GM11168 (cell line): ENCODE measurements around the gene MYBBP1A.

ENCODE experiments used
- in situ Hi-C: fragments of 300-500 bp; cut with MboI; formaldehyde crosslinking; loops from one replicate; pipeline ENCODE4 v1.12.0; 2022; ENCODE audit warnings: low sequenced_read_pairs; ENCODE audit not compliant: unreplicated experiment

The MYBBP1A gene

DNA sequence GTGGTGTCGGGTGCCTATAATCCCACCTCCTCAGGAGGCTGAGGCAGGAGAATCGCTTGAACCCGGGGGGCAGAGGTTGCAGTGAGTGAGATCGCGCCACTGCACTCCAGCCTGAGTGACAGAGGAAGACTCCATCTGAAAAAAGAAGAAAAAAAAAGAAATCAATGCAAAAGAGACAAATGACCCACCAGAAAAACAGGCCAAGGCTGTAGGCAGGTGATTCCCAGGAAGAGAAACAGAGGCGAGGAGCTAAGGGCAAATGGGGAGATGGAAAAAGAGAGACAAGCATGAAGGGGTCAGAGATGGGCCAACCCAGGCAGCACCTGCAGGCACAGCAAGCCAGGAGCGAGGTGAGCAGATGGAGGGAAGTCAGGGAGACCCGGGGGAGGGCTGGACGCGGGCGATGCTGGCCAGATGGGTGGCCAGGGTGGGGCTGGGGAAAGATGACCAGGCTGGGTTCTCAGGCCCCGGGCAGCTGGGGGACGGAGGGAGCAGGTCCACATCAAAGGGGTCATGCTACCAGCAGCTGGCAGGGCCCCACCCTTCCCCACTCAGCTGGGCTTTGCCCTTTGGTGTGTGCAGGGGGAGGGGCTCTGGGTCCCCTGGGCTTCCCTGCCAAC lies 25.5 kb downstream of the MYBBP1A start:
- in situ Hi-C loops: no loop called here

DNA sequence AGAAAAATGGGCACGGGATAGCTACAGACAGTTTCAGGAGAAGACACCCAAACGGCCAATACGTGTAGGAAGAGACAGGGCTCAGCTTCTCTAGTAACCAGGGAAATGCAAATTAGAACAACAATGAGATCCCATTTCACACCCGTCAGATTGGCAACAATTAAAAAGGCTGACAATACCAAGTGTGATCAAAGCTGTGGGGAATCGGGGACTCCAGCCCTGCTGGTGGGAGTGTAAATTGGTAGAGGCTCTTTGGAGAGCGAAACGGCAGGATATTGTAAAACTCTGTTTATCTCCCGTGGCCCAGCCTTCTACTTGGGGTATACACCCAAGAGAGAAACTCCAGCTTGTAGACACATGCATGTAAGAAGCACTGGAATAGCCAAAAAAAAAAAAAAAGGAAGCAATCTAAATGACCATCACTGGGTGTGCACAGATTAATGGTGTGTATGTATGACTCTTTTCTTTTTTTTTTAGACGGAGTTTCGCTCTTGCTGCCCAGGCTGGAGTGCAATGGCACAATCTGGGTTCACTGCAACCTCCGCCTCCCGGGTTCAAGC lies 27.5 kb downstream of the MYBBP1A start:
- in situ Hi-C loops: no loop called here

DNA sequence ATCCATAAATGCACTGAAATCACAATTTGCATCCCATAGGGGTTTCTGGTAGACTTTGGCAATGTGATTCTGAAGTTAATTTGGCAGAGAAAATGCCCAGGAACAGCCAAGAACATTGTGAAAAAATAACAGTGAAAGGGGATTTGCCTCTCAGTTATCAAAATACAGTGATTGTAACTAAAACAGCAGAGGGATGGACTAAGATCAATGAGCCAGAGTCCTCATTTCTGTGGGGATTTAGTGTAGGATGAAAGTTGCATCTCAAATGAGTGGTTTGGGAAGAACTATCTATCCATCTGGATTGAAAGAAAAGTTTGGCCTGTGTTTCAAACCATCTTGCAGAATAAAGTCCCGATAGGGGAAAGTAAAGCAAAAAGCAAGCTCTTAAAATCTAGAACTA lies 28.1 kb downstream of the MYBBP1A start:
- in situ Hi-C loops: no loop called here

DNA sequence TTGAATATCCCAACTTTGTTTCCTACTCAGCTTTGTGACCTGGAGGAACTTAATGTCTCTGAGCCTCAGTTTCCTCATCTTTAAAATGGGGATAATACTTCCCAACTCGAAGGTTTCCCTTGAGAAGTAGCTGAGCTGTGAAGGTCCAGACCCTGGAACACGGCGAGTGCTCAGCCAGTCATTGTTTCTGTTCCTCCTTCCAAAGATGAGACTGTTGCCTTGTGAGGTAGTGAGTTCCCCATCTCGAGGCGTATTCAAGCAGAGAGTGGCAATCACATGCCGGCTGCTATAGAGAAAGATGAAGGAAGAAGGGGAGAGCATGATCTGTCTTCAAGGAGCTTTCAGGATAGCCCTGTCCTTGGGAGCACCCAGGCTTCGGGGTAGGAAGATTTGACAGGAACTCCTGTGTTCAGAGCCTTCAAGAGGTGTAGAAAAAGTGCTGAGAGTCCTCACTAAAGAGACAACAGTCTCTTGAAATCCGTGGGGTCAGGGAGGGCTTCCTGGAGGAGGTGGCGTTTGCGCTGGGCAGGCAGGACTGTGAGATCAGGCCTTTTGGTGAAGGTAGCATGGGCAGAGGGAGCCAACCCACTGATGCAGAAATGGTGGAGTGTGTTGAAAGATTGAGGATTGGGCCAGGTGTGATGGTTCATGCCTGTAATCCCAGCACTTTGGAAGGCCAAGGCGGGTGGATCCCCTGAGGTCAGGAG lies 29.3 kb downstream of the MYBBP1A start:
- in situ Hi-C loops: no loop called here

DNA sequence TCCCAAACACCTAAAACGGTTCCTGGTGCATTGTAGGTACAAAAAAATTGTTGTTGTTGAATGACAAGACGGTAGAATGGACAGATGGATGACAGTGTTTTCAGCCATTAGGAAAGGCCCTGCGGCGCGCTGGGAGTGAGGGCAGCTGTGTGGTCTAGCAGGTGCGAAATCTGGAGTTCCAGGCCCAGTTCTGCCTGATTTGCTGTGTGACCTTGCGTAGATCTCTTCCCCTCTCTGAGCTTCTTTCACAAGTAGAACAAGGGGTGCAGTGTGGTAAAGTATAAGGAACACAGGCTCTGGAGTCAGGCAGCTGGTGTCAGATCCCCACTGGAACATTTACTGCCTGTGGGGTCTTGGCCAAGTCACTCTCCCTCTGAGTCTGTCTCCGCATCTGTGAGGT lies 31.2 kb downstream of the MYBBP1A start:
- in situ Hi-C loops: no loop called here

DNA sequence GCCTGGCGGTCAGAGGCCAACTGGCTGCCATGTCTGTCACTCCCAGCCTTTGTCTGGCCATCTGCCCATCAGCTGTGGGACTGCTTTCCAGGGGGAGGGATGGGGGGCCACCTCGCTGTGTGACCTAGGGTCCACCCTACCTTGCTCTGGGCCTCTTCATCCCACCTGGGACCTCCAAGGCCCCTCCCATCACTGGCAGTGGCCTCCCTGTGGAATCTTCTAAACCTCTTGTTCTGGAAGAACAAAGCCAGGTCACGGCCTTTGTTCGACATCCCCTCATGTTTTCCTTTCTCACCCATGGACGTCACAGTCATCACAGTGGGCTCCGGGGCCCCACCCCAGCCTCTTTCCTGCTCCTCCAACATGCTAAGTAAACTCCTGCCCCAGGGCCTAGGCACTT lies 32.5 kb downstream of the MYBBP1A start:
- in situ Hi-C loops: no loop called here

DNA sequence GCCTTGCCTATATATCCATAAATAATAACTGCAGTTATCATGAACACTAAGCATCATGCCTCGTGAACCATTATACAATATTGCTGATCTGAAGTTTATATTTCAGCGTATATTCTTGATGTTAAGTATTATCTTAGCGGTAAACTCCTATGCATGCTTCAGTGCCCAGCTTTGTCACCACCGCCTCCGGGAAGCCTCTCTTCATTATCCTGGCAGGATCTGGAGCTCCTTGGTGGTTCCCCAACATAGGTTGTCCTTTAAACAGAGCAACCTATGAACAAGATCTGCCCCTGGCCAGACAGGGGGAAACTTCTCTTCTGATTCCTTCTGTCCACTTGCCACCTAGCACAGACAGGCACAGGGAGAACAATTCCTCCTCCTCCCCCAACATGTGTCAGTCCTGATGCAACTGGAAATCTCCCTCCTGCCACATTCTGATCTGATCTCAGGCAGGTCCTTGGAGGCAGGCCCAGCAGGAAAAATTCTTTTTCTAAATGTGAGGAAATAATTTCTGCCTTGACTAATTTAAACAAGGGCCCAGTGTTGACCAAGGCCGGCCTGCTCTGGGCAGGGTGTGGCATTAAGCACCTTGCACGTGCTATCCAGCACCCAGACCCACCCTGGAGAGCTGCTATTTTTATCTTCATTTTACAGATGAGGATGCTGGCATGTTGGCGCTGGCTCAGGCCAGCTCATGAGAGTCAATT lies 34.1 kb downstream of the MYBBP1A start:
- in situ Hi-C loops: no loop called here

DNA sequence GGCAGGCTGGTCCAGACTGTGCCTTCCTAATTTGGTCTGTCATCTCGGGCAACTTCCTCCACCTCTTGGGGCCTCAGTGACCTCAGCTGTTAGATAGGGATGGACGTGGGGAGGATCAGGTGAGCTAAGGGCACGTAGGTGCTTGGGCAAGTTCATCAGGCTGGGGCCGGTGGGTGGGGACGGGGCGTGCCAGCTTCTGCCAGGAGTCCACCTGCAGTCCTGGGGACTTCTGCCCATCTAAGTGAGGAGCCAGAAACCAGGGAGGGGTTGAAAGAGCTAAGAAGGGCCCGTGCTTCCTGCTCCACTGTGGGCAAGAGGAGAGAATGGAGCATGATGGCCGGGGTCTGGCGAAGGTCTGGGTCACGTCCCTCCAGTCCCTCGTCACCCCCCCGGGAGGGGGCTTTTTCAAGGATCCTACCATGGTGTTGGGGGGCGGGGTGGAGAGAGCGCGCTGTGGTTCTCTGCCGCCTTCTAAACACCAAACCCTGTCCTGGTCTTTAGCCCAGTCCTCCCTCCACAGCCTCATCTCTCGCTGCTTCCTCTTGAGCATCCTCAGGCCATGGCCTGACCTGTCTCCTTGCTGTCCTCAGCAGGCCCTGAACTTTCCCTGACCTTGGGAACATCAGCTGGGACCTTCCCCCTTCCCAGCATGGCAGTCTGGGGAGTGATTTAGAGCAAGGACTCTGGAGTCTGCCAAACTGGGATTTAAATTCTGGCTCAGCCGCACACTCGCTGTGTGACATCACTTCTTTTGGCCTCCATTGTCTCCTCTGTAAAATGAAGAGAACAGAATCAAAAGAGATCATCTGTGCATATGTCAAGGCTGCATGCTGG lies 34.9 kb downstream of the MYBBP1A start:
- in situ Hi-C loops: no loop called here

DNA sequence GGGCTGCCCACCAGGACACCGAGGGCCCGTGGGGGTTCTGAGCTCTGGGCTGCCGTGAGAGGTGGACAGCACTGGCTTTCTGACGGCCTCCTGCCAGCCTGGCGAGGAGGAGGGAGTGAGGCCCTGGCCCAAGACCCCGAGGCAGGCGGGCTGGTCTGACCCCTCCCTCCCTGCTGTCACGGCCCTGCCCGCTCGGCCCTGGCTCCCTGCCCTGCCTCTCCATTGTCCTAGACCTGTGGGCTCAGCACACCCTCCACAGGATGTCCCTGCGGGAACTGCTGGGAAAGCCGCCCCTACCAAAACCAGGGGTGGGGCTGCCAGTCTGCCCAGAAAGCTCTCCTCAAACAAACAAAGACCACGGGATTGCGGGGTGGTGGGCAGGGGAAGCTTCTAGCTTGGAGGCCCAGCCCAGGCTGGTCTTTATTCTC lies 35.8 kb downstream of the MYBBP1A start:
- in situ Hi-C loops: no loop called here

DNA sequence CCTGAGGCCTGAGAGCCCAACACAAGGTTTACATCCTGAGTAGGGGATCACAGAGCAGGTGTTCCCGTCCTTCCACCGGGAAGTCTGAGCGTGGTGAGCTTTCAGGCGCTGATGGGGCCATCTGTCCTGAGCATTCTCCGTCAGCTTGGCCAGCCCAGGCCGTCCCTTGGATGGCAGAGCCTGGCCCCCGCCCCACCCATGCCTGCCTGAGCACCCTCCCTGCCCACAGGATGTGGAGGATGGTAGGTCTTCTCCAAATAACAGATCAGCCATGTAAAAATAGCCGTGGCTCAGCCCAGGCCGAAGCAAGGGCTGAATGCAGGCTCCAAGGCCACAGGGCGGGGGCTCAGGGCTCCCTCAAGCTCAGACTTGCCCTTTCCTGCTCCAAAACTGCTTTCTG lies 36.3 kb downstream of the MYBBP1A start:
- in situ Hi-C loops: no loop called here

DNA sequence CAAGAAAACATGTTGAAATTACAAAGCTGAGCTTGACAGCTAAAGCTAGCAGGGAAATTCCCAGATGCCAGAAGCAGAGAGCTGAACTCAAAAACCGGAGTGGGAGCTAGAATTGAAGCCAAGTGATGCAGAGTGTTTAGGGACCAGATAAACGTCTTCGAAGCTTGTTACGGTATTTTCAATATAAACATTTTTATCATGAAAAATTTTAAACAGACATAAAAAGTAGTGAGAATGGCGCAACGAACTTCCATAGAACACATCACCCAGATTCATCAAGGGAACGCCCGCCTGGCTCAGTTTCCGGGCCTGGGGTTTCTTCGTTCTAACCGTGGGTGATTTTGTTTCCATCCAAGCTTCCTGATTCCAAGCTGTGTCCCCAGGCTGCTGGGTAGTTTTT lies 38.4 kb downstream of the MYBBP1A start:
- in situ Hi-C loops: no loop called here

DNA sequence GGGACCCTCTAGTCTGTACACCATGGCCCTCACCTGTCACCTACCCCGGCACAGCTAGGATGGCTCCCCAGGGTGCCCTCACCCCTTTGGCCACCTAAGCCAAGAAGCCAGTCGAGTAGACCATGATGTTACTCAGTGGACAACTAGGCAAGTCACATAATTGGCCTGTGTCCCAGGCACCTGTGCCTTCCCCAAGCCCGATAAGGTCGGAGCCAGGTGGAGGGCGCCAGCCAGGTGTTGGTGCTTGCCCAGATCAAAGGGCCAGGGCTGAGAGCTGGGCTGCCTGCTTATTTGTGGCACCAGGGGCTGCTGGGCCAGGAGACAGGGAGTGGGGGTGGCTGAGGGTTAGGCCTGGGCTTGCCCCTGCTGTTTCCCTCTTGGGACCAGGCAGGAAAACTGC lies 39.7 kb downstream of the MYBBP1A start:
- in situ Hi-C loops: no loop called here

DNA sequence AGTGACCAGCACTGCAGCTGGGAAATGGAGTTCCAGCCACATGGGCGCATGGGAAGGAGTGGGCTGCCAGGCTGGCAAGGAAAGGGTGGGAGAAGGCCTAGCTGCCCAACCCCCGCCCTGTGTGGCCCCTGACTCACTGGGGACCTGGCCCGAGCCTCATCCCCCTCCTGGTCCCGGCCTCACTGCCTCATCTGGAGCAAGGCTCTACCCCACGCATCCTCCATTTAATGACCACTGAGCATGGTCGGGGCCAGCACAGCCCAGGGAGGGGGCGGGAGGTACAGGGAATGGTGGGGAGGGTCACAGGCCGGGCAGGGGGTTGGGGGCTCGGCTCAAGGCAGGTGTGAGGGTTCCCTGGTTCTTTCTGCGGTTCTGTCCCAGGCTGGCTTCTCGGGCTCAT lies 40.4 kb downstream of the MYBBP1A start:
- in situ Hi-C loops: no loop called here

DNA sequence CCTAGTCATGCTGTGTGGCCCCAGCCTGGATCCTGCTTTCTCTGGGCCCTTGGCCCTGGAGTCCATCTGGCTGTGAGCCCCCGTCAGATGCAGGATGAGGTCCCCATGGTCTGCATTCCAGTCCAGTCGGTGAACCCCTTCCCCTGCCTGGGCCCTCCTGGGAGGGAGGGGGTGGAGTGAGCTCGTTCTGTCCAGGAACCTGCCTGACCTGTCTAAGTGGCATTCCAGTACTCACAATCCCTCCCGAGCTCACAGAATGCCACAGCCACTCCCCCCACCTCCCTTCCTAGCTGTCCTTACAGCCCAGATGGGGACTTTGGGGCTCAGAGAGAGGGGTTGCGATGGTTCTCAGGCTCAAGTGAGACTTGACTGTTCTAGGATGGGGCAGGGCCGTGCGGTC lies 41.0 kb downstream of the MYBBP1A start:
- in situ Hi-C loops: no loop called here

DNA sequence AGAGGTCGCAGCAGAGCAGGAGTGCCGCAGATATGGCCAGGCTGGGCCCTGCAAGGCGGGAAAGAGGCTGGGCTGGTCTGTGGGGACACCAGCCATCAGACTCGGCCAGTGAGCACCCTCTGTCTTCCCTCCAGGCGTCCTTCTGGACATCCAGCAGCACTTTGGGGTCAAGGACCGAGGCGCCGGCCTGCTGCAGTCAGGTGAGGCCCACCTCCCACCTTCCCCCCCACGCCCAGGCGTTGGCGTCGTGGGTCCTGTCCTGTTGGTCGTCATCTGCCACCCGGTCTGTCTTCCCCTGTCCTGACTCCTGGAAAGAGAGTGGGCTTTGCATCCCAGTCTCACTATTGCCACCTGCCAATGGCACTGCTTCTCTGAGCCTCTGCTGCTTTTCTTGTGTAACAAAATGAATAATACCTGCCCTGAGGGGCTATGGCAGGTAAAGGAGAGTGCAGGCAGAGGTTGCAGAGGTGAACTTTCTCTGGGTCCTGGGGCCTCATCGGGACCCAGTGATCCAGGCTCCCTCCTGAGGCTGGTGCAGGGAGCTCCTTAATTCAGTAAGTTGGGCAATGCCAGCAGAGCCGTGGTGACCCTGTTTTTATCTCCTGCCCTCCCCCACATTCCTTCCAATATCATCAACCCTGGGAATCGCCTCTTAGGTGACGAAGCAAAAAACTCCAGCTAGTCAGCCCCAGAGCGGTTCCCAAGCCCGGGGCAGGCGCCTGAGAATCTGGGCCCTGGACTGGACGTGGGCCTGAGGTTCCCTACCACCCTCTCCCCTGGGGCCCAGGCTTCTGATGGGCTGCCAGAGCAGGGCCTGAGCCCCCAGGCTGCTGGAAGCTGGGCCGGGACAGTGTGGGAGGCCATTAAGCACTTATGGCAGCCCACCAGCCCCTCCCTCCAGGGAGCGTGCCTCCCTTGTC lies 41.8 kb downstream of the MYBBP1A start:
- in situ Hi-C loops: no loop called here

DNA sequence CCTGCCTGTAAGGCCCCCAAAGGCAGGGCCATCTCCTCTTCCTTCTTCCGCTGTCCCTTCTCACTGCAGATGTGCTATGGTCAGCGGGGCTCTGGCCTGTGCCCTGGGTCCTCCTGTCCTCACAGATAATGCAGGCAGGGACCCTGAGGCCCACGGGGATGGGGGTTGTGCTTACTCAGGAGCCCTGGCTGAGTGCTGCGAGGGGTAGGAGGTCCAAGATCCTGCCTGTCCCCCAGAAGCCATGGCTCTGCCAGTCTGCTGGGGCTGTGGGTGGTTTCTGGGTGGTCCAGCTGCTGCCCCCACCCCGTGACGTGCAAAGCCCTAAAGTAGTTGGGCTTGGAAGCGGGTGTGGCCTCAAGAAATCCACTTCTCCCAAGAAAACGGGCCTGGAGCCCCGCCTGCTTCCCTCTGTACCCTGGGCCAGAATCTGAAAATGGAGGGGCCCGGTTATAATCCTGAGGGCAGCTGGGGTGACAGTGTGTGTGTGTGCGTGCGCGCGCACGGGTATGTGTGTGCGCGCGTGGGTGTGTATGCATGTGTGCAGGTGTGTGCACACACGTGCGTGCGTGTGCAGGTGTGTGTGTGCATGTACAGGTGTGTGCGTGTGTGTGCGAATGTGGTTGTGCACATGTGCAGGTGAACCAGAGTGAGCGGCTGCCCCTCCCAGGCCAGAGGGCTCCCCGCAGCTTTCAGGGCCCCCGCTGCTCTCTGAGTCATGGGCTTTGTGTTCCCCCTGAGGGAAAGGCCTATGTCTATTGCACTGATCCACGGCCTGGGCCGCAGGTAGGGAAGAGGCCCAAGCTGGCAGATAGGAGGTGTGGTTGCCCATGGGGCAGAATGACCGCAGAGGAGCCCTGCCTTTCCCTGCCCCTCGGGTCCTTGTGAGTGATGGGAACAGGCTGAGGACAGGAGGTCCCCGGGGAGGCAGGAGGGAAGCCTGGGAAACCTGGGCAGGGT lies 42.8 kb downstream of the MYBBP1A start:
- in situ Hi-C loops: no loop called here

DNA sequence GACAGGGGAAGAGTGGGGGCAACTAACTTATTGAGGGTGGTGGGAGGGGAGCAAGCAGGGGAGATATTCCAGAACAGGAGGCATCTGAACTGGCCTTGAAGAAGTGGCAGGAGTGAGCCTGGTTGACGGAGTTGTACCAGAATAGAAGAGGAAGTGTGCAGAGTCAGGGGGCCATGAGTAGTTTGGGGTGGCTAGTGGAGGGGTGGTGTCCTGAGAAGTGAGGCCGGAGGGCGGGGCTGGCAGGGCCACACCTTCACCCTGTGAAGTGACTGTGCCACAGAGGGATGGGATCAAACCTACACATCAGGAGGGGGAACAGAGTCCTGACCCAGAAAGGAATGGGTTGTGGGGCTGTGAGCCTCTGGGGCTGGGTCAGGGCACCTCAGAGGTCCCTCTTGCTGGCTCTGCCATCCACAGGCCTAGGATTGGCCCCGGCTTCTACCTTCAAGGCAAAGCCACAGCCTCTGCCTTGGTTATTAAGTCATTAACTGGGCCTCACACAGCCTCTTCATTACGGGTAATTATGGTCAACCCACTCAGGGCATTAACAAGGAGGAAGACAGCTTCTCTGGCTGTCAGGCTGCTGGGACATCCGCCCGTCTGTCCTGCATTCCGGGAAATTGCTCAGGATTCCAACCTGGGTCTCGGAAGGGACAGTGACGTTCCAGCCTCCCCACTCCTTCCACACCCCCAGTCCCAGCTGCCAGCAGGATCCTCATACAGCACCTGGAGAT lies 43.8 kb downstream of the MYBBP1A start:
- in situ Hi-C loops: no loop called here

DNA sequence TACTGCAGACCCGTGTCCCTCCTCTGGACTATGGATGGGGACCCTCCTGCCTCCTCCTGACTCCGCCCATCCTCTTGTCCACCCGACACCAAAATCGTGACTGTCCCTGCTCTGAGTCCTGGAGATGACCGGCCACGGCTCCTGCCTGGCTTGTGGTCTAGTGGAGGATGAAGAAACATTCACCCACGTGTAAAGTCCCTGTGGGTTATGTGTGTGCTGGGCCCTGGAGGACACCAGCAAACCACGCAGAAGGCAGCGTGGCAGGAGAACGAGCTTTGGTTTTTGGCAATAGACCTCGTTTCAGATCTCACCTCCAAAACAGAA lies 44.6 kb downstream of the MYBBP1A start:
- in situ Hi-C loops: no loop called here
